Smooth muscle cell (in vitro differentiated cells): ENCODE measurements around the gene KCNF1. TPM values are rescaled to one million over a fixed set of nuclear protein-coding genes. Genes with fewer than 3 reads are reported as not detected.
A peak's percentile ranks its signal among the peaks of the same experiment; 100 is the strongest.

Experiments
- DNase-seq: peaks from one replicate; lab custom pipeline; 2025; ENCODE audit not compliant: unreplicated experiment; lab: John Stamatoyannopoulos, UW
- H2AFZ ChIP-seq: fragments of 200-600 bp; sonication (generic); 2 replicates; pipeline ENCODE4 v1.6.0; 2016; ENCODE audit warnings: antibody characterized with exemption, low read depth, mild to moderate bottlenecking
- H3F3A ChIP-seq: fragments of 200-600 bp; sonication (generic); 2 replicates; pipeline ENCODE4 v1.6.0; 2017; ENCODE audit warnings: antibody characterized with exemption, low read depth
- H3K27ac ChIP-seq: fragments of 200-600 bp; sonication (generic); 2 replicates; pipeline ENCODE4 v1.5.1; 2016; ENCODE audit warnings: low read depth, mild to moderate bottlenecking
- H3K27me3 ChIP-seq: fragments of 200-600 bp; sonication (generic); 2 replicates; pipeline ENCODE4 v1.6.1; 2016; ENCODE audit warnings: low read depth, mild to moderate bottlenecking
- H3K36me3 ChIP-seq: fragments of 200-600 bp; sonication (generic); 2 replicates; pipeline ENCODE4 v1.5.1; 2016; ENCODE audit warnings: low read depth
- H3K4me1 ChIP-seq: fragments of 200-600 bp; sonication (generic); 2 replicates; pipeline ENCODE4 v1.5.1; 2016; ENCODE audit warnings: low read depth
- H3K4me2 ChIP-seq: fragments of 200-600 bp; sonication (generic); 2 replicates; pipeline ENCODE4 v1.6.0; 2016; ENCODE audit warnings: mild to moderate bottlenecking
- H3K4me3 ChIP-seq: fragments of 200-600 bp; sonication (generic); 2 replicates; pipeline ENCODE4 v1.5.1; 2016; ENCODE audit warnings: mild to moderate bottlenecking
- H3K79me2 ChIP-seq: fragments of 200-600 bp; sonication (generic); 2 replicates; pipeline ENCODE4 v1.6.0; 2016; ENCODE audit warnings: low read depth, mild to moderate bottlenecking
- H3K9ac ChIP-seq: fragments of 200-600 bp; sonication (generic); 2 replicates; pipeline ENCODE4 v1.6.0; 2016; ENCODE audit warnings: low read depth
- H3K9me3 ChIP-seq: fragments of 200-600 bp; sonication (generic); replicated peaks from 2 replicates; pipeline ENCODE4 v1.5.1; 2016; ENCODE audit warnings: low read depth
- H4K20me1 ChIP-seq: fragments of 200-600 bp; sonication (generic); 2 replicates; pipeline ENCODE4 v1.6.0; 2016; ENCODE audit warnings: low read depth
- CTCF ChIP-seq: fragments of 200-600 bp; sonication (generic); IDR thresholded peaks from 2 replicates; pipeline ENCODE4 v1.5.1; 2017; ENCODE audit warnings: borderline replicate concordance, mild to moderate bottlenecking, antibody characterized with exemption; ENCODE audit not compliant: insufficient read depth, poor library complexity, severe bottlenecking
- WGBS: methylation state at CpG from one replicate; pipeline ENCODE4 v1.1.7; 2016; ENCODE audit warnings: low lambda C conversion rate; 5-methylcytosine and 5-hydroxymethylcytosine counted together
- polyA plus RNA-seq: library from polyadenylated mRNA; unstranded; fragments of >200 nt; fragmentation: Nextera tagmentation; extraction: Ambion mirVana; gene quantifications from 2 replicates; pipeline ENCODE4 v1.2.1, GENCODE V29; 2016
- total RNA-seq: library from RNA; depleted of rRNA; stranded (reverse); fragments of >200 nt; gene quantifications from 2 replicates; pipeline ENCODE4 v1.2.3, GENCODE V29; 2014

The KCNF1 gene
- total and polyA plus RNA-seq, 2 experiments from 2014 or later, result 0.55 TPM; not detected in 1

- Histone ChIP-seq H3K4me2 (no peak overlapping the region), H3K9ac (no peak overlapping the region), H3K27me3 (peaks cover 37% of the 10 kb centered on the region), H3F3A (no peaks in the 10 kb centered on the region), H3K9me3 (no peaks in the 10 kb centered on the region), H2AFZ (no peak overlapping the region), H3K4me1 (peaks cover 5% of the 10 kb centered on the region), H3K36me3 (no peaks in the 10 kb centered on the region), H4K20me1 (no peaks in the 10 kb centered on the region), H3K79me2 (no peaks in the 10 kb centered on the region), H3K4me3 (no peak overlapping the region), H3K27ac (no peak overlapping the region)
- WGBS, result 61% methylated on average over 3 of the region's 3 CpGs
- no peak for DNase-seq
- TF ChIP-seq CTCF, result no peak
Measured at GRCh38 chr2:10909996-10910341, 1.8 kb upstream of the KCNF1 start.

DNA sequence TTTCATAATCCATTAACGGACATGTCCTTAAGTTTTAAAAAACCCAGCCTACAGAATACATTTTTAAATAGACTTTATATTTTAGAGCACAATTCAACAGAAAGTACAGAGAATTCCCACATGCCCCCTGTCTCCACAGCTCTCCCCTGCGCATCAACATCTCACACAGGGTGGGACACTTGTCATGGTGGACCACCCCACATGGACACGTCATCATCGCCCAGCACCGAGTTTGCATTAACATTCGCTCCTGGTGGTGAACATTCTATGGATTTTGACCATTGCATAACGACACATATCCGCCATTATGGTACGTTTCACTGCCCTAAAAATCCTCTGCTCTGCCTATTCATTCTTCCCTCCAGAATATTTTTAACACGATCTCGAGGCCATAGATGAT, 1.1 kb upstream of the KCNF1 start:
- H3K4me1 ChIP-seq, result peaks cover 5% of the 10 kb centered on the region
- peaks cover 37% of the 10 kb centered on the region for H3K27me3 ChIP-seq
- H3K9me3 ChIP-seq, result no peaks in the 10 kb centered on the region
- no peaks in the 10 kb centered on the region for H3K36me3 ChIP-seq
- no peak overlapping the region for H3K9ac ChIP-seq
- no peaks in the 10 kb centered on the region for H4K20me1 ChIP-seq
- no peaks in the 10 kb centered on the region for H3K79me2 ChIP-seq
- WGBS, result 93% methylated on average over 11 of the region's 11 CpGs
- TF ChIP-seq CTCF, result no peak
- no peak overlapping the region for H3K4me2 ChIP-seq
- DNase-seq, result no peak
- no peaks in the 10 kb centered on the region for H3F3A ChIP-seq
- H2AFZ ChIP-seq, result no peak overlapping the region
- H3K4me3 ChIP-seq, result no peak overlapping the region
- H3K27ac ChIP-seq, result no peak overlapping the region

DNA sequence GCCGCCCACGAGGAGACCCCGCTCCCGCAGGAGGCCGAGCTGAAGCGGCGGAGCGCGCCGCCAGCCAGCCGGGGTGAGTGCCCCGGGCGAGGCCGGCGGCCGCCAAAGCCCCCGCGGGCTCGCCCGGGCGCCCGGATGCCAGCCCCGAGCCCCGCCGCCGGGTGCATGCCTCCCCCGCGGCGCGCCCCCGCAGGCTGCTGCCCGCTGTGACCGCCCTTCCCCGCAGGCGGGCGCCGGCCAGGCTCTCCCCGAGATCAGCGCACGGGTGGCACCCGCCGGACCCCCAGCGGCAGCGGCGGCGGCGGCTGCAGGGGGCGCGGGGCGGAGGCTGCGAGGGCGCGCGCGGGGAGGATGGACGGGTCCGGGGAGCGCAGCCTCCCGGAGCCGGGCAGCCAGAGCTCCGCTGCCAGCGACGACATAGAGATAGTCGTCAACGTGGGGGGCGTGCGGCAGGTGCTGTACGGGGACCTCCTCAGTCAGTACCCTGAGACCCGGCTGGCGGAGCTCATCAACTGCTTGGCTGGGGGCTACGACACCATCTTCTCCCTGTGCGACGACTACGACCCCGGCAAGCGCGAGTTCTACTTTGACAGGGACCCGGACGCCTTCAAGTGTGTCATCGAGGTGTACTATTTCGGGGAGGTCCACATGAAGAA, 470 bp downstream of the KCNF1 start:
- no peak for DNase-seq
- Histone ChIP-seq H3K27me3 (peaks cover 37% of the 10 kb centered on the region), H3K36me3 (no peaks in the 10 kb centered on the region), H2AFZ (peak overlapping the region; percentile 95), H4K20me1 (no peaks in the 10 kb centered on the region), H3F3A (no peaks in the 10 kb centered on the region), H3K9me3 (no peaks in the 10 kb centered on the region), H3K79me2 (no peaks in the 10 kb centered on the region), H3K4me3 (peak overlapping the region; percentile 55), H3K27ac (no peak overlapping the region), H3K4me1 (peaks cover 5% of the 10 kb centered on the region), H3K4me2 (peak overlapping the region; percentile 97), H3K9ac (no peak overlapping the region)
- 17% methylated on average over 55 of the region's 81 CpGs for WGBS
- TF ChIP-seq CTCF, result no peak

- DNase-seq, result no peak
- Histone ChIP-seq H4K20me1 (no peaks in the 10 kb centered on the region), H3K27me3 (peaks cover 37% of the 10 kb centered on the region), H2AFZ (no peak overlapping the region), H3K79me2 (no peaks in the 10 kb centered on the region), H3K4me2 (no peak overlapping the region), H3K36me3 (no peaks in the 10 kb centered on the region), H3K9ac (no peak overlapping the region), H3K9me3 (no peaks in the 10 kb centered on the region), H3K4me1 (peaks cover 5% of the 10 kb centered on the region), H3K27ac (no peak overlapping the region), H3K4me3 (no peak overlapping the region), H3F3A (no peaks in the 10 kb centered on the region)
- WGBS, result 96% methylated on average over 56 of the region's 58 CpGs
- no peak for TF ChIP-seq CTCF
Measured at GRCh38 chr2:10912796-10913455, 1.2 kb downstream of the KCNF1 start.
